Peyer's patch (tissue), 4 donors: ENCODE data around the gene RHD.
"Not testable (repeated sequence)": the region's sequence is repeated elsewhere in the genome, so short reads cannot be mapped to it uniquely, and the experiment has no call there.

Experiments
- CTCF ChIP-seq, 6 experiments: fragments of 450-650 bp in 4 of 6; fragments of 200-600 bp in 2 of 6; sonication (generic) in 1 of 6; IDR thresholded peaks; one replicate each; pipeline ENCODE4 v1.5.1; 2017 to 2019; ENCODE audit warnings: antibody characterized with exemption in 6 of 6, mild to moderate bottlenecking in 3 of 6, moderate library complexity in 1 of 6
- POLR2A ChIP-seq, 2 donors: fragments of 450-650 bp; IDR thresholded peaks; one replicate each; pipeline ENCODE4 v1.5.1; 2017; ENCODE audit warnings: antibody characterized with exemption in 2 of 2, mild to moderate bottlenecking in 2 of 2, moderate library complexity in 2 of 2

GRCh38 chr1:25278358-25278757, 6.0 kb downstream of the RHD start:
- not testable (repeated sequence) for TF ChIP-seq CTCF, POLR2A (IDR thresholded peaks at IDR 0.05)
